Fibroblast of pulmonary artery (primary cell): ENCODE results near the gene ARHGAP24.

ENCODE experiments used
- DNase-seq: peaks from one replicate; pipeline ENCODE4 v3.0.0-alpha.2; 2010; ENCODE audit warnings: low read depth
- H3K4me3 ChIP-seq: replicated peaks from 2 replicates; pipeline ENCODE4 v1.5.1; 2011; ENCODE audit warnings: low read depth, mild to moderate bottlenecking, control low read depth, low read length, moderate library complexity
- TF ChIP-seq, protein P1 (sequence below): IDR thresholded peaks from 2 replicates; pipeline ENCODE4 v1.5.1; 2011; ENCODE audit warnings: mild to moderate bottlenecking, control low read depth, low read length, inconsistent platforms; ENCODE audit errors: missing control alignments

The ARHGAP24 gene

DNA sequence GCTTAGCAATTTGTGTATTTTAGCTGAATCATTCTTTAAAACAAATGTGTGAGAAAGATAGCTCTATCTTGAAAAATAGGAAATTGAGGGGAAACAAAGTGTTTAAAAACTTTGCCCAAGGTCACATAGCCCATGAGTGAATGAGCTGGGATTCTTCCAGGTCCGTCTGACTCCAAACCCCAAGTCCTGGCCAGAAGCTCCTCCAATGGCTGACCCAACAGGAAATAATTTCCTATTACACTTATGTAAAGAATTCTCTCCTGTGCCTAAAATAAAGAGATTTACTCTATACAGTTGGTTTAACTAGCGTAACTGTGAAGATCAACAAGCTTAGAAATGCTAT lies 287.6 kb downstream of the ARHGAP24 start:
- TF ChIP-seq, protein P1, sequence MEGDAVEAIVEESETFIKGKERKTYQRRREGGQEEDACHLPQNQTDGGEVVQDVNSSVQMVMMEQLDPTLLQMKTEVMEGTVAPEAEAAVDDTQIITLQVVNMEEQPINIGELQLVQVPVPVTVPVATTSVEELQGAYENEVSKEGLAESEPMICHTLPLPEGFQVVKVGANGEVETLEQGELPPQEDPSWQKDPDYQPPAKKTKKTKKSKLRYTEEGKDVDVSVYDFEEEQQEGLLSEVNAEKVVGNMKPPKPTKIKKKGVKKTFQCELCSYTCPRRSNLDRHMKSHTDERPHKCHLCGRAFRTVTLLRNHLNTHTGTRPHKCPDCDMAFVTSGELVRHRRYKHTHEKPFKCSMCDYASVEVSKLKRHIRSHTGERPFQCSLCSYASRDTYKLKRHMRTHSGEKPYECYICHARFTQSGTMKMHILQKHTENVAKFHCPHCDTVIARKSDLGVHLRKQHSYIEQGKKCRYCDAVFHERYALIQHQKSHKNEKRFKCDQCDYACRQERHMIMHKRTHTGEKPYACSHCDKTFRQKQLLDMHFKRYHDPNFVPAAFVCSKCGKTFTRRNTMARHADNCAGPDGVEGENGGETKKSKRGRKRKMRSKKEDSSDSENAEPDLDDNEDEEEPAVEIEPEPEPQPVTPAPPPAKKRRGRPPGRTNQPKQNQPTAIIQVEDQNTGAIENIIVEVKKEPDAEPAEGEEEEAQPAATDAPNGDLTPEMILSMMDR, result no peak
- peak; percentile 93 for DNase-seq
- peak overlapping the region; percentile 15 for H3K4me3 ChIP-seq

DNA sequence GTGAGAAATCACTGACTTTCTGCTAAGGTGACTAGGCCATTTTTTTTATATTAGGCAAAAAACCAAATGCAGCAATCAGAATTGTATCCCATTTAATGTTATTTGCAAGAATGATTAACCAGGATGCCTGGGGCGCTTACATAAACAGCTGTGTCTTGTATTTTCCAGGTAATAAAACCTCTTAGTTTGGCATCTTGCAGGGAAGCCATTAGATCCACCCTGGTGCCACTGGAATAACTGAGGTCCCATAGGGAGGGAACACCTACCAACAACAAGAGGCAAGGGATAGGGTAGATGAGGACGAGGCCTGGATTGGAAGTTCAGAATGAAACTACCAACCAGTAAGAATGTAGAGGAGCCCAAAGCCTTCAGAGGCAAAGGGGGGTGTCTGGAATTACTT lies 288.3 kb downstream of the ARHGAP24 start:
- no peak for DNase-seq
- no peak overlapping the region for H3K4me3 ChIP-seq
- TF ChIP-seq, protein P1, result no peak

DNA sequence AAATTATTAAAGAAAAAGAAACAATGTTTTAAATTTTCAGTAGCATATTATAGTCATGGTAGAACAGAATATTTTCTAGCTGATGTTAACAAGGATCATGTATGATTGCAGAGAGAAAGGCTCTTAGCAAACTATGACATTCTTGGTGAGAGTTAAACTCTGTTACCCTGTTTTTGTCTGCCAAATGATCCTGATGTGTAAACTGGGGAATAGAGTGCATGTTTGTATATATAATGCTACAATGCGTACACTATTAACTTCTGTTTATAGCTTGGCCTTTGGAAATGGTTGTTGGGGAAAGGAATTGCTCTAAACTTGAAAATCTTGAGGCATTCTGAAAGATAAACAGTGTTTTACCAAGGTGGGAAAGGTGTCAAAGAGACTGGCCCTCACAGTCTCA lies 292.7 kb downstream of the ARHGAP24 start:
- H3K4me3 ChIP-seq, result no peak overlapping the region
- DNase-seq, result no peak
- TF ChIP-seq, protein P1, result no peak

DNA sequence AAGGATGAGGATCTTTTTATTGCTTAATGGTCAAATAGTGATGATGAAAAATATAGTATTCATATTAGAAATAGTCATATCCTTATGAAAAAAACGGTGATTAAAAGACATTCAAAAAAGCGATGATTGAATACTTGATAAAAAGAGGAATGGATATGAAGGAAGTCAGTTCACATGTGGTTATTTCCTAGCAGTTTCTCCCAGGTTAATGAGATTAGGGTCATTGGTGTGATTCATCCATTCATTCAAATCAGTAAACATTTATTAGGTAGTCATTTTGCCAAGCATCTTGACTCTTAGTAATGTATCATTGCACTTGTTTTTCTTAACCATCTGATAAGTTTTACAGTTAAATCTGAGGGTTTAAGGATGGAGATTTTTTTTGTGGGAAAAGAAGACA lies 294.1 kb downstream of the ARHGAP24 start:
- no peak overlapping the region for H3K4me3 ChIP-seq
- TF ChIP-seq, protein P1, result no peak

GRCh38 chr4:85772470-85772869 lies 297.5 kb downstream of the ARHGAP24 start:
- TF ChIP-seq, protein P1, result no peak
- DNase-seq, result no peak
- H3K4me3 ChIP-seq, result no peak overlapping the region

More for the DNA sequence above, 294.1 kb downstream of the ARHGAP24 start:
- DNase-seq, result no peak

- no peak overlapping the region for H3K4me3 ChIP-seq
- DNase-seq, result no peak
- TF ChIP-seq, protein P1, result no peak
Observed at GRCh38 chr4:85773372-85773771, 298.4 kb downstream of the ARHGAP24 start.

- H3K4me3 ChIP-seq, result no peak overlapping the region
- DNase-seq, result no peak
- TF ChIP-seq, protein P1, result no peak
Observed at GRCh38 chr4:85774000-85774399, 299.1 kb downstream of the ARHGAP24 start.
